NCI-H1105 treated with DMSO at 0.1 percent for 48 hours (cell line): ENCODE results near the gene GNPTAB.
A peak's percentile ranks its signal among the peaks of the same experiment; 100 is the strongest.

Experiments
- DNase-seq: peaks from one replicate; lab custom pipeline; 2025; lab: John Stamatoyannopoulos, UW

GNPTAB gene

DNA sequence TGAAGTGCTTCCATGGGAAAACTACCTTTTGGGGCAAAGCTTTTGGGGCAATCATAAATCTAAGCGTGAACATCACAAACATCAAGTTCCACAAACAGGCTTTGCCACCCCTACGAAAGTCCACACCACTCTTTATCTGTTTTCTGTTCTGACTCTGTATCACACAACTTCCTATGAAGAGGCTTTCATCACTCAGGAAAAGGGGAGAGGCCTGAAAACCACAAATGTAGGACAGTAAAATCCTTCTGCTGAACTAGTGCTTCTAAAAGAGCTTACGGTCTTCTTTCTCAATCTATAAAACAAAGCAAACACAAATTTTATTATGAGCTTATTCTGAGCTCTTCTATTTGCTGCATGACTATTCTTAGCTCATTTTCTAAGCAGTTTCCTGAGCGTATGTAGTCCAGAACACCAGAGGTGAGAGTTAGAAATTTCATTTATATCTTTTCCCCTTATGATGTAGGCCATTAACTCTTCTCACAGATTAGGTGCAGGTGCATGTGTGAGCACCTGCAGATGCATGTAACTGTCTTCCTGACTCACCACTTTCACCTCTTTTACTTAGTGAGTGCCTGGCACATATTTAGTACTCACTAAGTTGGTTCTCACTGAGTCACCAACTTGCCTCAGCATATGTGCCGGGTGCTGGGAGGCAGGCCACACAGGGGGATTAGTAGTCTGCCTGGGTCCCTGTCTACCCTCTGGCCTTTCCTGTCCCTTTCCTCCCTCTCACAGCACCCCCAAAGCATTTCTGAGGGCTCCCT, 58.6 kb downstream of the GNPTAB start:
- no peak for DNase-seq

DNA sequence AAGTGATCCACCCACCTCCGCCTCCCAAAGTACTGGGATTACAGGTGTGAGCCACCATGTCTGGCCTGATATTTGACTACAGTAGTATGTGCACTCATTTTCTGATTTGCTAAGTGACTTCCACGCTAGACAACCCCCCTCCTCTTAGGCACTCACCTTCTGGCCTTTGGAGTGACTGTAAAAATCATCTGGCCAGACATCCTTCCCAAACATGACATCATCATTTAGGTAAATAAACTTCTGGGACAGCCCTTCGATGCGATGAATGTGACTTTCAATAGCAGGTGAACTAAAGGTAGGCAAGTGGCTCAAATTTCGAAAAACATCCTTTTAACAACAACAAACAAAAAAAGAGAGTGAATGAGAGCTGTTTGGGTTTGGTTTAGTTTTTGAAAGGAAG, 60.9 kb downstream of the GNPTAB start:
- no peak for DNase-seq

- DNase-seq = no peak
Observed at GRCh38 chr12:101768781-101769180, 62.0 kb downstream of the GNPTAB start.

GRCh38 chr12:101767537-101767936, 63.2 kb downstream of the GNPTAB start:
- DNase-seq = no peak

GRCh38 chr12:101764051-101764792, 66.5 kb downstream of the GNPTAB start:
- DNase-seq = no peak

GRCh38 chr12:101763246-101763931, 67.4 kb downstream of the GNPTAB start:
- no peak for DNase-seq

DNA sequence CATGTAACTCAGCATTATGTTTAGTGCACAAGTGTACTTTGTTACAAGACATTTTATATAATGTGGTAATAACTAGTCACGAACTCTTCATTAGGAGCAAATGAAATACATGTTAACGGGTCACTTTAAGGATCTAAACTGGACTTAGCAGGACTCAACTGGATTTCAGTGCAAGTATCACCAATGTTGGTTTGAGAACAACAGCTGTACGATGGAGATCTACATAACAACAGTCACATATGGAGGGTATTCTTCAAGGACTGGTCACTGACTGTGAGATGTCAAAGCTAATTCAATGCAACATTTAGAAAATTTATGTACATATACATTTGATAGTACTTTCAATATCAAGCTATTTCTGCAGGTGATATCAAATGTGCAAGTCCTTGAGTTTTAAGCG, 69.0 kb downstream of the GNPTAB start:
- DNase-seq = no peak

DNA sequence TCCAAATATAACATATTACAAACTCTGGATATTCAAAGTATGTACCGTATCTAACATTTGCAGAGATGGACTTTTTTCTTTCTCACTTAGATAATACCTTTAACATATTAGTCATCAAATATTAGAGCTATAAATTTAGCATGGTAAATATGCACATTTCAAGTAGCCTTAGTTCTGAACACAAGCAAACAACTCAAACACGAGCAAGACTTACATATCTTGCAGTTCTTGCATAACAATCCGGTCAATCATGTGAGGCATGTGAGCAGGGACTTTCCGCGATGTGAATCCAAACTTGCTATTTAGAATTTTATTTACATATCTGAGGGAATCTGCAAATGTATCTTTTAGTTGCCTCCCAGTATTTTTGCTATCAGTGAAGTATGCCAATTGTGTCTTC, 69.4 kb downstream of the GNPTAB start:
- no peak for DNase-seq

GRCh38 chr12:101759396-101760047, 71.2 kb downstream of the GNPTAB start:
- DNase-seq = peak; percentile 56

- DNase-seq = no peak
Observed at GRCh38 chr12:101750152-101750551, 80.6 kb downstream of the GNPTAB start.

DNA sequence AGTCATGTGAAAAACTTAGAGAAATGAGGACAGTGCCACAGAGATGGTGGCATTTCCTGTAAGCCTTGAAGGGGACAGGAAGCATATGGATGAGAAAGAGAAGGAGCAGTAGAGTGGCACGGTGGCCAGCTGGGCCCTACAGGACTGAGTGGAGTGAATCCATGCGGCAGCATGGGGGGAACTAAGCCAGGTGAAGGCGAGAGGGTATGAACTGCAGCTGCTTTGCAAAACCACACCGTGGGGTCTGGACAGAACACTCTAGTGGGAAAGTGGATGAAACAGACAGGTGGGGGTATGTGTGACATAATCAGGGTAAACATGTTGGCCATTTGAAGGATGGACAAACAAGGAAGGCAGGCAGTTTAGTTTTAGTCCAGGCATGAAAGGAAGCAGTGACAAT, 81.1 kb downstream of the GNPTAB start:
- DNase-seq = no peak

DNA sequence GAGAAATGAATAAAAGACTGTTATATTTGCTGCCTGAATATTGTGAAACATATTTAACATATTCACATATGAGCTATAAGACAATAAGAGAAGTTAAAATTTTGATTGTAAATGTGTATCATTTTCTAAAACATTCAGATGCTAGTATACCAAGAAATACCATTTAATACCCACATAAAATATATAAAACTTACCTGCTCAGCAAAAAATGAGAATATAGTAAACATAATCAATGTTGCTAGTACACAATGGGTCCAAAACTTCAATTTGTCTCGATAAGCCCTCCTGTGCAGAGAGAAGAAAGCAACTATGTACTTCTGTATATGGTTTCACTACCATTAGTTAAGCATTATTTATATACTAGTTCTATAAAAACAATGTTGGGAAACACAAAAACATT, 81.9 kb downstream of the GNPTAB start:
- no peak for DNase-seq

DNA sequence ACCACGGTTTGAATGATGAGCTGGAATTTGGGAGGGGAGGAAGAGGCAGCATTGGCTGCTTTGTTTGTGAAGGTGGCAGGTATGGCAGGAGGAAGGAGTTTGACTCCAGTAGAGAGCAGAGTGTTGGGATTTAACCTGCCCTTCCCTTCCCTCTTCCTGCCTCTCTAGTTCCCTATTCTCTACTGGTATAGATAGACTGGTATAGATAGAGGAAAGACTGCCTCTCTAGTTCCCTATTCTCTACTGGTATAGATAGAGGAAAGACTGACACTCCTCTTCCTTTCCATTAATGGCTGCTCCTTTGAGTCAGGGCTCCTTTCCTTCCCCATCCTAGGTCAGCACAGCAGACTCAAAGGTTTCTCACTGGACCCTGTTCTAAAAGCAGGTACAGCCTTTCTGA, 83.1 kb downstream of the GNPTAB start:
- no peak for DNase-seq

DNA sequence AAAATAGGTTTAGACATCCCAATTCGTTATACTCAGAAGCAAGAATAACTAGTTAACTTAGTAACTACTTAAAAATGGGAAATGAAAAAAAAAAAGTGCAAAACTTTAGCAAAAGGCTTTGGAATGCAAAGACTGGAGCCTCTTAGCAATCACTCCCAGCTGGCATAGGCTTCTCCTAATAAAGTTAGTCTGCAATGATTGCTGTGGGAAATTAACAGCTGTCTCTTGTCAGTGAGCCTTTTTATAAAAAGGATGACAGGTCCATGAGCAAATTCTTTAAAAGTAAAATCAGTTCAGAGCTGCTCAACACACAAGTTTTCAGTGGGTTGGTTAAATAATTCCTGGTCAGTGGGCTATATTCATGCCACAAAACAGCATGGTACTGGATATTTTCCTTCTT, 84.1 kb downstream of the GNPTAB start:
- DNase-seq = no peak

- peak; percentile 27 for DNase-seq
Observed at GRCh38 chr12:101746196-101746595, 84.6 kb downstream of the GNPTAB start.

DNA sequence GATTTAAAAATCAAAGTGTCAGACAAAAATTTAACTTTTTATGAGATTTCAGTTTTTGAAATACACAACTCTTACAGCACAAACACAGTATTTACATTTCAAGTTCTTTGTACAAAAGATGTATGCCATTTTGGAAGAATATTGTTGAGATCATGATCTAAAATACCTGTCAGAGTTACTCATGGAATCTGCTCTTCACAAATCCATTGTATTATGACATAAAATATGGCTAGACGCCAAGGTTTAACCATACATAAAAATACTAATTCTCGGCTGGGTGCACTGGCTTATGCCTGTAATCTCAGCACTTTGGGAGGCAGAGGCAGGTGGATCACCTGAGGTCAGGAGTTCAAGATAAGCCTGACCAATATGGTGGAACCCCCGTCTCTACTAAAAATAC, 85.3 kb downstream of the GNPTAB start:
- no peak for DNase-seq

GRCh38 chr12:101743724-101744472, 86.9 kb downstream of the GNPTAB start:
- DNase-seq = no peak

DNA sequence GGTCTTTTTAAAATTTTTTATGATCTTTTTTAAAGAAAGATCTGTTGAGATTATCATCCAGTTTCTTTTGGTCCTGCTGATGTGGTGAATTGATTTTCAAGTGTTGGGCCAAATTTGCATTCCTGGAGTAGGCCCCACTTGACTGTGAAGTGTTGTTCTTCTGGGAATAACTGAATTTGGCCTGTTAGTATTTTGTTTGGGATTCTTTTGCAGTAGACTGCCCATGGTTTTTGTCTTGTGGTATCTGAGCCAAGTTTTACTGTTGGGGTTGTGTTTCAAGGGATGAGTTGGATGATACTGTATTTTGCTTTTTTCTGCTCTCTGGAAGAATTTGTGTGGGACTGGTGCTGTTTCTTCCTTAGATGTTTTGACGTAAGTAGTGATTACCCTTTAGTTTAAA, 87.5 kb downstream of the GNPTAB start:
- no peak for DNase-seq

DNA sequence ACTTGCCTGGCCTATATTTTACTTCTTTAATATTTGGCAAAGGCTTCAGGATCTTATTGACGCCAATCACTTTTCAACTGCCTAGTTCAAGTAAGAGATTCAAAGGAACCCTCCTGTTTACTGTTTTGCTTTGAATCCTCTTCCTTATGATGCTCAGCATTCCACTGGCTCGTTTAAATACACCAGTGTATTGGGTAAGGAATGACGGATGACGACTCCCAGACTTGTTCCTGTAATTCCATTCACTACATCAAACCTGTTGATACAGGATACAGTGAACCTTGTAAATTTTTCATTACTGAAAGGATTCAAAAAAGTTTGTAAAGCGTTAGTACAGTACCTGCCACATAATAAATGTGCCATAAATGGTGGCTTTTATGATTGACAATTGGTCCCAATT, 89.8 kb downstream of the GNPTAB start:
- DNase-seq = no peak

GRCh38 chr12:101740566-101740965, 90.2 kb downstream of the GNPTAB start:
- DNase-seq = no peak

- DNase-seq = no peak
Observed at GRCh38 chr12:101738920-101739665, 91.7 kb downstream of the GNPTAB start, which contains the start of gene SYCP3. SYCP3 (minus strand) TSS chr12:101739462; CDS start chr12:101737935, 1,527 bp downstream.
